GM12892 (cell line): ENCODE results near the gene MAP3K12.

Experiments
- POLR2A ChIP-seq: IDR thresholded peaks from 2 replicates; pipeline ENCODE4 v1.6.1; 2011; ENCODE audit warnings: low read depth, low read length, control low read depth
- POLR2AphosphoS5 ChIP-seq: IDR thresholded peaks from 2 replicates; pipeline ENCODE4 v1.6.1; 2011; ENCODE audit warnings: low read depth, low read length, control low read depth

DNA sequence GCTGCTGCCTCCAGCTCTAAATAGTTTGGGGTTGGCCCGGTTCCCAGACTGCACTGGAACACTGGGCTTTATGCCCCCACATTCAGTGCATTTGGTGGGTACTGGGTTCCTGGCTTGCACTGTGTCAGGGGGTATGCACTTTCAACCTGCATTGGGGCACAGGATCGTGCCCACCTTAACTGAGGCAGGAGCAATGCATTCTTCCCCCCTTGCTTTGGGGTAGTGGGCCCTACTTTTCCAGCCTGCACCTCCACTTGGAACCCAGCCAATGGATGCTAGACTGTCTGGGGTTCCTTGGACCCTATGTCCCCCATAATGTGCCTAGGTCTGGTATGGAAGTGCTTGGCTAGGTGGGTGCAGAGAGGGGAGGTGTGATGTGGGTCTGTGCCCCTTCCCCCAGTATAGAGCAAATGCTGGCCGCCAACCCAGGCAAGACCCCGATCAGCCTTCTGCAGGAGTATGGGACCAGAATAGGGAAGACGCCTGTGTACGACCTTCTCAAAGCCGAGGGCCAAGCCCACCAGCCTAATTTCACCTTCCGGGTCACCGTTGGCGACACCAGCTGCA, 2.4 kb upstream of the MAP3K12 start:
- peak; percentile 33 for TF ChIP-seq POLR2A
- no peak; the same call in 1 of the 2 replicates for TF ChIP-seq POLR2AphosphoS5
